Panc1 (cell line): ENCODE data around the gene GUF1. TPM values are rescaled to one million over a fixed set of nuclear protein-coding genes. Genes with fewer than 3 reads are reported as not detected.

Experiments
- ATAC-seq: fragments of 200-7000 bp; cut with Tn5 transposase; 2 replicates; pipeline ENCODE4 v1.9.1; 2020; ENCODE audit warnings: mild to moderate bottlenecking, moderate library complexity
- BruUV-seq: library from RNA; stranded (reverse); fragments of 400-500 nt; replicated peaks from 2 replicates; lab custom pipeline; 2021; lab: Mats Ljungman, UMichigan
- CTCF ChIA-PET: fragments of 300-600 bp; sonication (Branson Sonifier 250); formaldehyde crosslinking; loops from one replicate; lab custom pipeline; 2022; ENCODE audit warnings: antibody characterized with exemption; lab: Charles Lee
- POLR2A ChIA-PET: fragments of 300-600 bp; sonication (Branson Sonifier 250); formaldehyde crosslinking; loops from one replicate; lab custom pipeline; 2022; ENCODE audit warnings: antibody characterized with exemption; lab: Charles Lee
- DNase-seq: peaks from one replicate; pipeline ENCODE4 v3.0.0-alpha.2; 2010; ENCODE audit warnings: low read depth, low spot score
- H3K27ac ChIP-seq: 2 replicates; pipeline ENCODE4 v1.5.1; 2011; ENCODE audit warnings: mild to moderate bottlenecking, low read length, inconsistent platforms
- H3K27me3 ChIP-seq: fragments of 200-500 bp; sonication (Bioruptor generic); 2 replicates; pipeline ENCODE4 v1.6.0; 2014; ENCODE audit warnings: low read length, inconsistent platforms; ENCODE audit not compliant: control insufficient read depth, insufficient read depth
- H3K36me3 ChIP-seq: fragments of 200-500 bp; sonication (Bioruptor generic); 2 replicates; pipeline ENCODE4 v1.5.1; 2014; ENCODE audit warnings: inconsistent platforms, mild to moderate bottlenecking, low read length, moderate library complexity; ENCODE audit not compliant: control insufficient read depth, insufficient read depth
- H3K4me1 ChIP-seq: 2 replicates; pipeline ENCODE4 v1.5.1; 2011; ENCODE audit warnings: inconsistent platforms, mild to moderate bottlenecking, low read length, moderate library complexity; ENCODE audit not compliant: control insufficient read depth, insufficient read depth
- H3K4me3 ChIP-seq, 2 experiments: 2 replicates each; pipeline ENCODE4 v1.5.1; 2011 to 2012; ENCODE audit warnings: low read depth in 2 of 2, low read length in 2 of 2, mild to moderate bottlenecking in 2 of 2, inconsistent platforms in 1 of 2, moderate library complexity in 1 of 2
- H3K9me3 ChIP-seq: fragments of 200-500 bp; sonication (Bioruptor generic); 2 replicates; pipeline ENCODE4 v1.5.1; 2014; ENCODE audit warnings: low read depth, mild to moderate bottlenecking, inconsistent platforms, low read length, moderate library complexity; ENCODE audit not compliant: control insufficient read depth, insufficient read depth
- POLR2AphosphoS5 ChIP-seq: IDR thresholded peaks from 2 replicates; pipeline ENCODE4 v1.6.1; 2012; ENCODE audit warnings: mild to moderate bottlenecking, low read depth, low read length, moderate library complexity
- REST ChIP-seq, 2 experiments: IDR thresholded peaks; 2 replicates each; pipeline ENCODE4 v1.6.1; 2011 to 2012; ENCODE audit warnings: low read depth in 2 of 2, control low read depth in 1 of 2, low read length in 1 of 2, mild to moderate bottlenecking in 1 of 2, moderate library complexity in 1 of 2; ENCODE audit not compliant: insufficient read depth in 1 of 2
- SIN3A ChIP-seq: IDR thresholded peaks from 2 replicates; pipeline ENCODE4 v1.6.1; 2012; ENCODE audit warnings: low read depth, mild to moderate bottlenecking, low read length, moderate library complexity, borderline replicate concordance; ENCODE audit not compliant: insufficient read depth
- TCF7L2 ChIP-seq: IDR thresholded peaks from 2 replicates; pipeline ENCODE4 v1.6.1; 2011; ENCODE audit warnings: mild to moderate bottlenecking, low read depth, low read length, inconsistent platforms
- in situ Hi-C: cut with HindIII; loops from 2 replicates; pipeline ENCODE4 v1.10.0; 2016; ENCODE audit warnings: low sequenced_read_pairs, low pct_unique_long_range_greater_than_20kb
- intact Hi-C: fragments of 100-400 bp; cut with micrococcal nuclease; formaldehyde crosslinking; loops from one replicate; pipeline ENCODE4 v1.10.0; 2022; ENCODE audit not compliant: unreplicated experiment
- total RNA-seq: library from RNA; stranded (reverse); gene quantifications from one replicate; pipeline ENCODE4 v1.2.1, GENCODE V29; 2021; ENCODE audit not compliant: unreplicated experiment
- TF ChIP-seq, protein P1 (sequence below): fragments of 450-650 bp; IDR thresholded peaks from 2 replicates; pipeline ENCODE4 v1.5.1; 2017; ENCODE audit warnings: mild to moderate bottlenecking

Gene GUF1
- total RNA-seq, 1 experiment from 2014 or later, result 11.6 TPM

GRCh38 chr4:44632733-44633132, 45.5 kb upstream of the GUF1 start:
- H3K27me3 ChIP-seq, result no peaks in the 10 kb centered on the region
- H3K4me1 ChIP-seq, result no peaks in the 10 kb centered on the region
- DNase-seq (no peak), ATAC-seq (no peak)
- H3K9me3 ChIP-seq, result no peaks in the 10 kb centered on the region
- no peaks in the 10 kb centered on the region for H3K36me3 ChIP-seq
- TF ChIP-seq, protein P1, sequence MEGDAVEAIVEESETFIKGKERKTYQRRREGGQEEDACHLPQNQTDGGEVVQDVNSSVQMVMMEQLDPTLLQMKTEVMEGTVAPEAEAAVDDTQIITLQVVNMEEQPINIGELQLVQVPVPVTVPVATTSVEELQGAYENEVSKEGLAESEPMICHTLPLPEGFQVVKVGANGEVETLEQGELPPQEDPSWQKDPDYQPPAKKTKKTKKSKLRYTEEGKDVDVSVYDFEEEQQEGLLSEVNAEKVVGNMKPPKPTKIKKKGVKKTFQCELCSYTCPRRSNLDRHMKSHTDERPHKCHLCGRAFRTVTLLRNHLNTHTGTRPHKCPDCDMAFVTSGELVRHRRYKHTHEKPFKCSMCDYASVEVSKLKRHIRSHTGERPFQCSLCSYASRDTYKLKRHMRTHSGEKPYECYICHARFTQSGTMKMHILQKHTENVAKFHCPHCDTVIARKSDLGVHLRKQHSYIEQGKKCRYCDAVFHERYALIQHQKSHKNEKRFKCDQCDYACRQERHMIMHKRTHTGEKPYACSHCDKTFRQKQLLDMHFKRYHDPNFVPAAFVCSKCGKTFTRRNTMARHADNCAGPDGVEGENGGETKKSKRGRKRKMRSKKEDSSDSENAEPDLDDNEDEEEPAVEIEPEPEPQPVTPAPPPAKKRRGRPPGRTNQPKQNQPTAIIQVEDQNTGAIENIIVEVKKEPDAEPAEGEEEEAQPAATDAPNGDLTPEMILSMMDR, result no peak
- TF ChIP-seq TCF7L2 (no peak), POLR2AphosphoS5 (no peak), REST (IDR thresholded peaks at IDR 0.05; ENCODE audit: insufficient read depth in 1 of 2, low read depth in 2 of 2, low read length in 1 of 2) (no peak), SIN3A (no peak)
- POLR2A ChIA-PET, result no interaction called here
- in situ Hi-C loops (no loop called here), intact Hi-C loops (loop anchor here (5.0 to 10.0 kb wide), 2 partner anchors 1500 to 1638 kb away; no protein-coding TSS in a partner anchor)
- no peak overlapping the region for H3K4me3 ChIP-seq
- CTCF ChIA-PET, result no interaction called here
- no peak overlapping the region for H3K27ac ChIP-seq
- BruUV-seq, result no TSS peak

DNA sequence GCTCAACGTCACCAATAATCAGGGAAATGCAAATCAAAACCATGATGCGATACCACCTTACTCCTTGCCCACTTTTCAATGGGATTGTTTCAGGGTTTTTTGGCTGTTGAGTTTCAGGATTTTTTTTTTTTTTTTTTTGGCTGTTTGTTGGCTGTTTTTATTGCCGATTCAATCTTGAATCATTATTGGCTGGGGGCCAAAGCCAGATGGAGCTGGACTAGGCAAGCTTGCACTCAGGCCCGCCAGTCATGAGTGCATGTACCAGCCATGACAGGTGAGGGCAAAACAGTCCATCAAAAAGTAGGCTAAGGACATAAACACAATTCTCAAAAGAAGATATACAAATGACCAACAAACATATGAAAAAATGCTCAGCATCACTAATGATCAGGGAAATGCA, 40.1 kb upstream of the GUF1 start:
- H3K36me3 ChIP-seq, result no peaks in the 10 kb centered on the region
- H3K27ac ChIP-seq, result no peak overlapping the region
- H3K4me1 ChIP-seq, result no peaks in the 10 kb centered on the region
- CTCF ChIA-PET, result no interaction called here
- intact Hi-C loops, result loop anchor here (10.0 kb wide), 1 partner anchor 1643 kb away; no protein-coding TSS in a partner anchor
- ATAC-seq, result no peak
- no peaks in the 10 kb centered on the region for H3K9me3 ChIP-seq
- POLR2A ChIA-PET, result no interaction called here
- in situ Hi-C loops, result no loop called here
- no peak for DNase-seq
- no TSS peak for BruUV-seq
- H3K27me3 ChIP-seq, result no peaks in the 10 kb centered on the region
- no peak overlapping the region for H3K4me3 ChIP-seq
- TF ChIP-seq REST (IDR thresholded peaks at IDR 0.05; ENCODE audit: insufficient read depth in 1 of 2, low read depth in 2 of 2, low read length in 1 of 2) (no peak), TCF7L2 (no peak), POLR2AphosphoS5 (no peak), SIN3A (no peak)
- TF ChIP-seq, protein P1, result no peak
